H1 (cell line): ENCODE results near the gene OR52E4. TPM values are rescaled to one million over a fixed set of nuclear protein-coding genes. Genes with fewer than 3 reads are reported as not detected.

ENCODE experiments used
- CTCF ChIA-PET: fragments of 300-600 bp; sonication (Branson Sonifier 250); formaldehyde crosslinking; loops from one replicate; lab custom pipeline; 2021; ENCODE audit not compliant: partially characterized antibody; lab: Charles Lee
- POLR2A ChIA-PET: fragments of 300-600 bp; sonication (Branson Sonifier 250); formaldehyde crosslinking; loops from one replicate; lab custom pipeline; 2021; ENCODE audit warnings: inconsistent platforms; ENCODE audit not compliant: partially characterized antibody; lab: Charles Lee
- DNase-seq, 2 experiments: peaks; one replicate each; pipeline versions ENCODE4 v3.0.0 to v3.0.0-alpha.2; 2010 to 2022; ENCODE audit warnings: low spot score in 2 of 2, low read depth in 1 of 2, mixed read lengths in 1 of 2
- FAIRE-seq: peaks from 2 replicates; lab custom pipeline; 2011; peaks lifted over from hg19 to GRCh38; lab: Jason Lieb, UNC
- H2AFZ ChIP-seq: 2 replicates; pipeline ENCODE4 v1.8.1; 2012; ENCODE audit warnings: low read length, inconsistent platforms
- H2AK5ac ChIP-seq: 2 replicates; pipeline ENCODE4 v1.6.1; 2013; ENCODE audit warnings: low read depth, low read length
- H2BK120ac ChIP-seq: replicated peaks from 2 replicates; pipeline ENCODE3; 2013; ENCODE audit warnings: low read depth, low read length, inconsistent platforms
- H2BK12ac ChIP-seq: 2 replicates; pipeline ENCODE4 v1.6.1; 2013; ENCODE audit warnings: low read depth, low read length
- H2BK15ac ChIP-seq: 2 replicates; pipeline ENCODE4 v1.6.1; 2013; ENCODE audit warnings: low read length
- H2BK20ac ChIP-seq: 2 replicates; pipeline ENCODE4 v1.6.1; 2013; ENCODE audit warnings: low read length
- H2BK5ac ChIP-seq: 2 replicates; pipeline ENCODE4 v1.6.1; 2013; ENCODE audit warnings: low read depth, low read length
- H3K14ac ChIP-seq: 2 replicates; pipeline ENCODE4 v1.6.1; 2013; ENCODE audit warnings: inconsistent platforms; ENCODE audit not compliant: insufficient read length
- H3K18ac ChIP-seq: 2 replicates; pipeline ENCODE4 v1.6.1; 2013; ENCODE audit warnings: low read length; ENCODE audit errors: extremely low read depth
- H3K23ac ChIP-seq: 2 replicates; pipeline ENCODE4 v1.6.1; 2013; ENCODE audit warnings: inconsistent platforms; ENCODE audit not compliant: insufficient read length
- H3K23me2 ChIP-seq: 2 replicates; pipeline ENCODE4 v1.6.1; 2013; ENCODE audit warnings: low read depth, low read length
- H3K27ac ChIP-seq: 2 replicates; pipeline ENCODE4 v1.6.1; 2011; ENCODE audit warnings: low read depth, low read length, inconsistent platforms
- H3K27me3 ChIP-seq, 4 experiments: replicated peaks in 1 of 4; 1 replicate in 1 of 4; 2 replicates in 3 of 4; pipeline versions ENCODE4 v1.6.1 to v1.8.1; 2011 to 2013; ENCODE audit warnings: low read length in 3 of 4, mild to moderate bottlenecking in 3 of 4, inconsistent platforms in 2 of 4, mixed read lengths in 2 of 4, moderate library complexity in 1 of 4; ENCODE audit not compliant: control insufficient read depth in 3 of 4, insufficient read depth in 3 of 4; ENCODE audit errors: extremely low read depth in 1 of 4
- H3K36me3 ChIP-seq, 4 experiments: 2 replicates each; pipeline versions ENCODE4 v1.6.1 to v1.8.1; 2011 to 2013; ENCODE audit warnings: mild to moderate bottlenecking in 4 of 4, low read length in 3 of 4, moderate library complexity in 2 of 4, control low read depth in 1 of 4, inconsistent platforms in 1 of 4; ENCODE audit not compliant: insufficient read depth in 4 of 4, control insufficient read depth in 2 of 4
- H3K4ac ChIP-seq: replicated peaks from 2 replicates; pipeline ENCODE3; 2013; ENCODE audit warnings: low read length, low read depth, mixed read lengths, inconsistent platforms; ENCODE audit not compliant: insufficient read length
- H3K4me1 ChIP-seq, 4 experiments: replicated peaks in 1 of 4; 1 replicate in 1 of 4; 2 replicates in 3 of 4; pipeline versions ENCODE4 v1.6.1 to v1.8.1; 2011 to 2013; ENCODE audit warnings: low read length in 3 of 4, inconsistent platforms in 2 of 4, mixed read lengths in 1 of 4; ENCODE audit not compliant: insufficient read depth in 4 of 4, control insufficient read depth in 3 of 4
- H3K4me2 ChIP-seq, 2 experiments: 2 replicates each; pipeline versions ENCODE4 v1.6.1 to v1.8.1; 2011 to 2013; ENCODE audit warnings: low read depth in 2 of 2, low read length in 2 of 2, control low read depth in 1 of 2, inconsistent platforms in 1 of 2, mild to moderate bottlenecking in 1 of 2; ENCODE audit not compliant: insufficient read depth in 1 of 2
- H3K4me3 ChIP-seq, 4 experiments: fragments of 200-600, 300-600 bp in 1 of 4; sonication (generic), shearing (Covaris generic), sonication (Bioruptor Twin) in 1 of 4; 2 replicates each; pipeline versions ENCODE4 v1.5.1 to v1.8.1; 2011 to 2016; ENCODE audit warnings: low read length in 4 of 4, low read depth in 3 of 4, control low read depth in 2 of 4, inconsistent platforms in 2 of 4, mild to moderate bottlenecking in 2 of 4, mixed read lengths in 1 of 4, moderate library complexity in 1 of 4; ENCODE audit not compliant: insufficient read depth in 2 of 4; ENCODE audit errors: extremely low read depth in 1 of 4
- H3K56ac ChIP-seq: replicated peaks from 2 replicates; pipeline ENCODE3; 2013; ENCODE audit warnings: low read depth, mild to moderate bottlenecking, mixed read lengths, low read length, inconsistent platforms; ENCODE audit not compliant: insufficient read length
- H3K79me1 ChIP-seq: 2 replicates; pipeline ENCODE4 v1.6.1; 2013; ENCODE audit warnings: low read depth, low read length, control low read depth
- H3K79me2 ChIP-seq, 2 experiments: 2 replicates each; pipeline versions ENCODE4 v1.6.1 to v1.8.1; 2012 to 2013; ENCODE audit warnings: low read length in 2 of 2, mild to moderate bottlenecking in 2 of 2, inconsistent platforms in 1 of 2; ENCODE audit not compliant: insufficient read depth in 2 of 2, control insufficient read depth in 1 of 2
- H3K9ac ChIP-seq, 4 experiments: replicated peaks in 1 of 4; 1 replicate in 1 of 4; 2 replicates in 3 of 4; pipeline versions ENCODE4 v1.6.1 to v1.8.1; 2011 to 2013; ENCODE audit warnings: low read depth in 3 of 4, low read length in 3 of 4, control low read depth in 2 of 4, mild to moderate bottlenecking in 2 of 4, moderate library complexity in 2 of 4, inconsistent platforms in 1 of 4; ENCODE audit errors: extremely low read depth in 1 of 4
- H3K9me3 ChIP-seq, 2 experiments: 2 replicates each; pipeline versions ENCODE4 v1.6.1 to v1.8.1; 2012 to 2013; ENCODE audit warnings: mild to moderate bottlenecking in 2 of 2, moderate library complexity in 2 of 2, control low read depth in 1 of 2, inconsistent platforms in 1 of 2, low read depth in 1 of 2, low read length in 1 of 2, mixed read lengths in 1 of 2; ENCODE audit not compliant: insufficient read depth in 2 of 2
- H4K20me1 ChIP-seq, 2 experiments: replicated peaks in 1 of 2; 2 replicates each; pipeline versions ENCODE3 to v1.8.1; 2011 to 2013; ENCODE audit warnings: inconsistent platforms in 2 of 2, low read length in 2 of 2, mild to moderate bottlenecking in 1 of 2; ENCODE audit not compliant: insufficient read depth in 2 of 2, control insufficient read depth in 1 of 2
- H4K5ac ChIP-seq: 2 replicates; pipeline ENCODE4 v1.6.1; 2013; ENCODE audit warnings: low read length, low read depth, mixed read lengths, inconsistent platforms; ENCODE audit not compliant: insufficient read length
- H4K8ac ChIP-seq: 2 replicates; pipeline ENCODE4 v1.8.0; 2013; ENCODE audit warnings: mild to moderate bottlenecking, moderate library complexity, low read length, inconsistent platforms; ENCODE audit not compliant: insufficient read depth; ENCODE audit errors: extremely low read depth
- H4K91ac ChIP-seq: replicated peaks from 2 replicates; pipeline ENCODE3; 2013; ENCODE audit warnings: low read length, mixed read lengths, inconsistent platforms; ENCODE audit not compliant: insufficient read length
- EP300 ChIP-seq, 2 experiments: IDR thresholded peaks; 1 replicate in 1 of 2; 2 replicates in 1 of 2; pipeline ENCODE4 v1.6.1; 2011 to 2012; ENCODE audit warnings: low read depth in 2 of 2, low read length in 2 of 2, mild to moderate bottlenecking in 2 of 2, borderline replicate concordance in 1 of 2, inconsistent platforms in 1 of 2, moderate library complexity in 1 of 2
- GABPA ChIP-seq: IDR thresholded peaks from 2 replicates; pipeline ENCODE4 v1.6.1; 2011; ENCODE audit warnings: mild to moderate bottlenecking, low read length, moderate library complexity, borderline replicate concordance; ENCODE audit not compliant: insufficient read depth
- JUN ChIP-seq: IDR thresholded peaks from 2 replicates; pipeline ENCODE4 v1.6.1; 2011; ENCODE audit warnings: low read depth, mild to moderate bottlenecking, improper control_type of control experiment, low read length
- MAFK ChIP-seq: IDR thresholded peaks from 2 replicates; pipeline ENCODE4 v1.6.1; 2012; ENCODE audit warnings: low read depth, mild to moderate bottlenecking, improper control_type of control experiment, low read length
- POU5F1 ChIP-seq: IDR thresholded peaks from 2 replicates; pipeline ENCODE4 v1.6.1; 2011; ENCODE audit warnings: low read depth, mild to moderate bottlenecking, low read length, moderate library complexity
- RBBP5 ChIP-seq: IDR thresholded peaks from 2 replicates; pipeline ENCODE4 v1.7.1; 2012; ENCODE audit warnings: low read depth, mild to moderate bottlenecking, inconsistent platforms, low read length, moderate library complexity, borderline replicate concordance
- RXRA ChIP-seq: IDR thresholded peaks from 2 replicates; pipeline ENCODE4 v1.6.1; 2011; ENCODE audit warnings: low read depth, mild to moderate bottlenecking, low read length, moderate library complexity; ENCODE audit not compliant: insufficient read depth
- SRF ChIP-seq: IDR thresholded peaks from 2 replicates; pipeline ENCODE4 v1.6.1; 2011; ENCODE audit warnings: mild to moderate bottlenecking, low read depth, low read length, moderate library complexity
- TBP ChIP-seq: IDR thresholded peaks from 2 replicates; pipeline ENCODE4 v1.6.1; 2011; ENCODE audit warnings: low read depth, low read length, improper control_type of control experiment
- TCF12 ChIP-seq: IDR thresholded peaks from 2 replicates; pipeline ENCODE4 v1.6.1; 2011; ENCODE audit warnings: low read depth, mild to moderate bottlenecking, low read length
- polyA plus RNA-seq, 7 experiments: library from polyadenylated mRNA; depleted of rRNA in 3 of 7; stranded (reverse) in 5 of 7; unstranded in 2 of 7; fragments of >200 nt in 5 of 7; fragments of 200-250 nt in 2 of 7; gene quantifications; 1 replicate in 5 of 7; 2 replicates in 1 of 7; 4 replicates in 1 of 7; pipeline versions ENCODE4 v1.2.1 to v1.2.3, GENCODE V29; 2011 to 2013; ENCODE audit warnings: missing spikeins in 2 of 7, mixed read lengths in 2 of 7
- total RNA-seq: library from RNA; stranded (reverse); fragmentation: NEBNext Ultra II Directional; extraction: Animal tissue kit (Norgen Biotek cat#: 25700); gene quantifications from 2 replicates; pipeline ENCODE4 v1.2.1, GENCODE V29; 2021

The OR52E4 gene
- total and polyA plus RNA-seq, 2 of the 8 experiments (the other 6 are each of a cell fraction or from before 2014, with no cell fraction given), result not detected

DNA sequence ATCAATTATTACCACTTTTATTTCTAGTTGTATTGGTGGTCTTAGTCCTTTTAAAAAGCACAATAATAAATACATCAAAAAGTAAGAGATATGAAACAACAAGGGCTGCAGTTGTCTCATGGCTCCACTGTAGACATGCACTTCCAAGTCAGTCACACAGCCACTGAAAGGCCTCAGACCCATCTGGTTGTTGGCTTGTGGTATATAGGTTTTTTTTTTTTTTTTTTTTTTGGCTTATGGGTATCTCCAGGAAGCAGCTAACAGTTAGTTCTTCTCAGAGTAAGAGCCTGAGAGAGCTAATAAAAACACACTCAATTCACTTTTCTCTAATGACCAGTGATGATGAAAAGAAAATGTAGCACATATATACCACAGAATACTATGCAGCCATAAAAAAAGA is 32.7 kb upstream of the OR52E4 start:
- no peak for FAIRE-seq
- Histone ChIP-seq H3K4me2 (no peak overlapping the region), H2BK120ac (no peak overlapping the region), H3K14ac (no peak overlapping the region), H3K23me2 (no peaks in the 10 kb centered on the region), H2BK5ac (no peak overlapping the region), H3K27me3 (no peaks in the 10 kb centered on the region), H4K5ac (no peak overlapping the region), H3K9me3 (0 out of 4 replicates have a peak, but pooled peaks cover 0 to 3% of the 10 kb centered on the region in 2 experiments), H3K18ac (no peak overlapping the region), H4K20me1 (no peaks in the 10 kb centered on the region), H2AFZ (no peak overlapping the region), H3K79me2 (no peaks in the 10 kb centered on the region), H2BK12ac (no peak overlapping the region), H3K4me1 (no peaks in the 10 kb centered on the region), H2BK15ac (no peak overlapping the region), H3K4ac (no peak overlapping the region), H2BK20ac (no peak overlapping the region), H3K79me1 (no peaks in the 10 kb centered on the region), H3K4me3 (no peak overlapping the region), H2AK5ac (no peak overlapping the region), H3K56ac (no peak overlapping the region), H3K9ac (no peak overlapping the region), H4K8ac (no peak overlapping the region), H4K91ac (no peak overlapping the region), H3K36me3 (no peaks in the 10 kb centered on the region), H3K23ac (no peak overlapping the region), H3K27ac (no peak overlapping the region)
- POLR2A ChIA-PET, result no interaction called here
- CTCF ChIA-PET, result no interaction called here
- no peak for DNase-seq
- no peak for TF ChIP-seq RXRA
- no peak for TF ChIP-seq POU5F1
- no peak for TF ChIP-seq JUN
- no peak for TF ChIP-seq MAFK
- no peak for TF ChIP-seq TBP
- TF ChIP-seq EP300 (IDR thresholded peaks at IDR 0.05; ENCODE audit: borderline replicate concordance in 1 of 2, low read depth in 2 of 2, low read length in 2 of 2), result no peak
- TF ChIP-seq TCF12, result no peak
- no peak for TF ChIP-seq GABPA
- TF ChIP-seq RBBP5, result no peak
- no peak for TF ChIP-seq SRF
